ENCODE data around the gene OR4D2. TPM values are rescaled to one million over a fixed set of nuclear protein-coding genes. Genes with fewer than 3 reads are reported as not detected.

Gene OR4D2
- total and polyA plus RNA-seq, 2 of the 13 experiments (the other 11 are each of a cell fraction or from before 2014, with no cell fraction given): not detected

DNA sequence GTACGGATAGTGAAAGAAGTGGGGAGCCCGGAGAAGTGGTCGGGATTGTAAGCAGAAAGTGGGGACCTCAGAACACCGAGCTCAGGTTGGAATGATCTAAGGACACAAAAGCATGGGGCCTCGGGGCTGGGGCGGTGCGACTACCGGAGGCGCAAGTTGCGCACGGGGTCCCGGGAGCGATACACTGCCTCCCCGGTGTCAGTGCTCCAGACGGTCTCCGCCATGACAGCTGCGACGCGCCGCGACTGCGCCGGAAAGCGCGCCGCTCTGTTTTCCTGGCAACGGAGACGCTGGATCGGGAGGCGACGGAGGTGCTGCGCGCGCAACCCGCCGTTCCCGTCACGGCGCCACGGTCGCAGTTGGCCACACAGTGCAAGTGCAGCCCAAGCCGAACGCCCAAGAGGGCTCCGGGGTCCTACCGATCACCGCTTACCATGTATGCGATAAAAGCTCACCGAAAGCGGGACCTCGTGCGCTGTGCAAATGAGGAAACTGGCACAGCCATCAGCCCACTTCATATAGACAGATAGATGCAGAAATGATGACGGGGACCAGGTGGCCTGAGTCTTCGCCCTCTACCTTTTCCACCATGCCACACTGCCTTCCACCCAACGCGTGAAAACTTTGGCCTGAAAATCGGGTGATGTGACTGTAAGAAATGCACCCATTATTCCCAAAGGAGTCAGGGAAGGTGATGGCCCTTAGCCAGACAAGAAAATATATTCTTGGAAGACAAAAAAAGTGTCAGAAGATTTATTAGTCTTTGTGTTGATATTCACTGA is 52.4 kb downstream of the OR4D2 start, which contains the start of gene MKS1 (continued):
- TF ChIP-seq TGIF2 (CRISPR knock-in tag; IDR thresholded peaks at IDR 0.05) (peak; percentile 92; the same call in 1 of the 2 replicates), POLR2G (IDR thresholded peaks at IDR 0.05; ENCODE audit: low read depth, low read length) (peak; percentile 92), ZNF660 (CRISPR knock-in tag; IDR thresholded peaks at IDR 0.05; ENCODE audit: borderline replicate concordance, low read depth) (no peak; the same call in 1 of the 2 replicates), ZNF546 (CRISPR knock-in tag; conservative IDR thresholded peaks at IDR 0.05) (peak; percentile 94), ZNF343 (CRISPR knock-in tag; IDR thresholded peaks at IDR 0.05) (no peak; the same call in none of the 2 replicates), ZNF460 (CRISPR knock-in tag; IDR thresholded peaks at IDR 0.05; ENCODE audit: borderline replicate concordance) (peak; percentile 27; the same call in 1 of the 2 replicates), SNRNP70 (IDR thresholded peaks at IDR 0.05; ENCODE audit: low read depth, low read length) (no peak), FOXK2 (IDR thresholded peaks at IDR 0.05) (0 out of 2 replicates have a peak, but pooled peaks have one; percentile 42), TBP (CRISPR knock-in tag; IDR thresholded peaks at IDR 0.05) (0 out of 2 replicates have a peak, but pooled peaks have one; percentile 40), ZNF547 (CRISPR knock-in tag; IDR thresholded peaks at IDR 0.05) (peak; percentile 93; the same call in 1 of the 2 replicates), CREB1 (IDR thresholded peaks at IDR 0.05) (peak; percentile 90), CREB1 (CRISPR knock-in tag; IDR thresholded peaks at IDR 0.05) (peak; percentile 94), ZSCAN12 (CRISPR knock-in tag; IDR thresholded peaks at IDR 0.05) (no peak), SIX1 (CRISPR knock-in tag; IDR thresholded peaks at IDR 0.05; ENCODE audit: borderline replicate concordance) (peak; percentile 27; the same call in 1 of the 2 replicates), ZNF136 (CRISPR knock-in tag; IDR thresholded peaks at IDR 0.05; ENCODE audit: low read depth) (peak; percentile 92; the same call in 1 of the 2 replicates), JUND (CRISPR knock-in tag; IDR thresholded peaks at IDR 0.05) (peak; percentile 54; the same call in 1 of the 2 replicates), ZFYVE20 (CRISPR knock-in tag; IDR thresholded peaks at IDR 0.05; ENCODE audit: borderline replicate concordance, low read depth) (no peak), ZSCAN29 (CRISPR knock-in tag; conservative IDR thresholded peaks at IDR 0.05) (peak; percentile 77; the same call in 1 of the 2 replicates)
- TF ChIP-seq, protein P1, sequence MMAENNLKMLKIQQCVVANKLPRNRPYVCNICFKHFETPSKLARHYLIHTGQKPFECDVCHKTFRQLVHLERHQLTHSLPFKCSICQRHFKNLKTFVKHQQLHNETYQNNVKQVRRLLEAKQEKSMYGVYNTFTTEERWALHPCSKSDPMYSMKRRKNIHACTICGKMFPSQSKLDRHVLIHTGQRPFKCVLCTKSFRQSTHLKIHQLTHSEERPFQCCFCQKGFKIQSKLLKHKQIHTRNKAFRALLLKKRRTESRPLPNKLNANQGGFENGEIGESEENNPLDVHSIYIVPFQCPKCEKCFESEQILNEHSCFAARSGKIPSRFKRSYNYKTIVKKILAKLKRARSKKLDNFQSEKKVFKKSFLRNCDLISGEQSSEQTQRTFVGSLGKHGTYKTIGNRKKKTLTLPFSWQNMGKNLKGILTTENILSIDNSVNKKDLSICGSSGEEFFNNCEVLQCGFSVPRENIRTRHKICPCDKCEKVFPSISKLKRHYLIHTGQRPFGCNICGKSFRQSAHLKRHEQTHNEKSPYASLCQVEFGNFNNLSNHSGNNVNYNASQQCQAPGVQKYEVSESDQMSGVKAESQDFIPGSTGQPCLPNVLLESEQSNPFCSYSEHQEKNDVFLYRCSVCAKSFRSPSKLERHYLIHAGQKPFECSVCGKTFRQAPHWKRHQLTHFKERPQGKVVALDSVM (CRISPR knock-in tag; IDR thresholded peaks at IDR 0.05): no peak
- TF ChIP-seq, protein P2, sequence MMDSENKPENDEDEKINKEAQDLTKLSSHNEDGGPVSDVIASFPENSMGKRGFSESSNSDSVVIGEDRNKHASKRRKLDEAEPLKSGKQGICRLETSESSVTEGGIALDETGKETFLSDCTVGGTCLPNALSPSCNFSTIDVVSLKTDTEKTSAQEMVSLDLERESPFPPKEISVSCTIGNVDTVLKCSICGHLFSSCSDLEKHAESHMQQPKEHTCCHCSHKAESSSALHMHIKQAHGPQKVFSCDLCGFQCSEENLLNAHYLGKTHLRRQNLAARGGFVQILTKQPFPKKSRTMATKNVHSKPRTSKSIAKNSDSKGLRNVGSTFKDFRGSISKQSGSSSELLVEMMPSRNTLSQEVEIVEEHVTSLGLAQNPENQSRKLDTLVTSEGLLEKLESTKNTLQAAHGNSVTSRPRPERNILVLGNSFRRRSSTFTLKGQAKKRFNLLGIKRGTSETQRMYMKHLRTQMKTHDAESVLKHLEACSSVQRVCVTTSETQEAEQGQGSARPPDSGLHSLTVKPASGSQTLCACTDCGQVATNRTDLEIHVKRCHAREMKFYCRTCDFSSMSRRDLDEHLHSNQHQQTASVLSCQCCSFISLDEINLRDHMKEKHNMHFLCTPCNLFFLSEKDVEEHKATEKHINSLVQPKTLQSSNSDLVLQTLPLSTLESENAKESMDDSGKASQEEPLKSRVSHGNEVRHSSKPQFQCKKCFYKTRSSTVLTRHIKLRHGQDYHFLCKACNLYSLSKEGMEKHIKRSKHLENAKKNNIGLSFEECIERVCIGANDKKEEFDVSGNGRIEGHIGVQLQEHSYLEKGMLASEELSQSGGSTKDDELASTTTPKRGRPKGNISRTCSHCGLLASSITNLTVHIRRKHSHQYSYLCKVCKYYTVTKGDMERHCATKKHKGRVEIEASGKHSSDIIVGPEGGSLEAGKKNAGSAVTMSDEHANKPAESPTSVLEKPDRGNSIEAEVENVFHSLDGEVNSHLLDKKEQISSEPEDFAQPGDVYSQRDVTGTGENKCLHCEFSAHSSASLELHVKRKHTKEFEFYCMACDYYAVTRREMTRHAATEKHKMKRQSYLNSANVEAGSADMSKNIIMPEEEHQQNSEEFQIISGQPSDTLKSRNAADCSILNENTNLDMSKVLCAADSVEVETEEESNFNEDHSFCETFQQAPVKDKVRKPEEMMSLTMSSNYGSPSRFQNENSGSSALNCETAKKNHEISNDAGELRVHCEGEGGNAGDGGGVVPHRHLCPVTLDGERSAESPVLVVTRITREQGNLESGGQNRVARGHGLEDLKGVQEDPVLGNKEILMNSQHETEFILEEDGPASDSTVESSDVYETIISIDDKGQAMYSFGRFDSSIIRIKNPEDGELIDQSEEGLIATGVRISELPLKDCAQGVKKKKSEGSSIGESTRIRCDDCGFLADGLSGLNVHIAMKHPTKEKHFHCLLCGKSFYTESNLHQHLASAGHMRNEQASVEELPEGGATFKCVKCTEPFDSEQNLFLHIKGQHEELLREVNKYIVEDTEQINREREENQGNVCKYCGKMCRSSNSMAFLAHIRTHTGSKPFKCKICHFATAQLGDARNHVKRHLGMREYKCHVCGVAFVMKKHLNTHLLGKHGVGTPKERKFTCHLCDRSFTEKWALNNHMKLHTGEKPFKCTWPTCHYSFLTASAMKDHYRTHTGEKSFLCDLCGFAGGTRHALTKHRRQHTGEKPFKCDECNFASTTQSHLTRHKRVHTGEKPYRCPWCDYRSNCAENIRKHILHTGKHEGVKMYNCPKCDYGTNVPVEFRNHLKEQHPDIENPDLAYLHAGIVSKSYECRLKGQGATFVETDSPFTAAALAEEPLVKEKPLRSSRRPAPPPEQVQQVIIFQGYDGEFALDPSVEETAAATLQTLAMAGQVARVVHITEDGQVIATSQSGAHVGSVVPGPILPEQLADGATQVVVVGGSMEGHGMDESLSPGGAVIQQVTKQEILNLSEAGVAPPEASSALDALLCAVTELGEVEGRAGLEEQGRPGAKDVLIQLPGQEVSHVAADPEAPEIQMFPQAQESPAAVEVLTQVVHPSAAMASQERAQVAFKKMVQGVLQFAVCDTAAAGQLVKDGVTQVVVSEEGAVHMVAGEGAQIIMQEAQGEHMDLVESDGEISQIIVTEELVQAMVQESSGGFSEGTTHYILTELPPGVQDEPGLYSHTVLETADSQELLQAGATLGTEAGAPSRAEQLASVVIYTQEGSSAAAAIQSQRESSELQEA (CRISPR knock-in tag; IDR thresholded peaks at IDR 0.05; ENCODE audit: not compliant biosample characterization): peak; percentile 41

Measured in HepG2 (cell line).